ACHN (cell line): ENCODE data around the gene SLC24A4.

Experiments
- DNase-seq: peaks from one replicate; pipeline ENCODE4 v3.0.0-alpha.2; 2015
- in situ Hi-C: cut with HindIII; loops from 2 replicates; pipeline ENCODE4 v1.10.0; 2017; ENCODE audit warnings: low sequenced_read_pairs, low pct_ligation_motif_present, low pct_unique_long_range_greater_than_20kb

The SLC24A4 gene

DNA sequence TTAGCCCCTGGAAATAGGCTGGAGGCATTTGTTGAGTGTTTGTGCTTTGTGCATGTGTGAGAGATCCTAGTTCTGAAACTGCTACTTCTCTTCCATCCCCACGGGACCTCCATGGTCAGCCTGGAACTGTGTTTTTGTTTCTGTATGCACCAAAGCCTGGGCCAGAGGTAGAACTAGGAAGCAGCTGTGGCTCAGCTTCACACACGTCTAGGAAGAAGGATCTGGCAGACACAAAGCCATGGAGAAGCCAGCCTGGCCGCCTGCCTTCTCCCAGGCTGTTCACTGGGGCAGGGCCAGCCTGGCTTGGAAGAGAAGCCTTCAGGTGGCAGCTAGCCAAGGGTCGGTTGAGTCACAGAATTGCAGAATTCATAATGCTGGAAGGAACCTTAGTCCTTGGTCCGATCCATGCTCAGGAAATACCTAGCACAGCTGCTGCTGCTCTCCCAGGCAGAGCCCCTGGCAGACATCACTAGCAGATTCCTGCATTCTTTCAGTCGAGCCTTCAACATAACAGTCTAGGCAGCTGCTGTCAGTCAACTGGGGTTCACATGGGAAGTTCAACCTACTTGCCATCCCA lies 217.6 kb downstream of the SLC24A4 start:
- peak; percentile 93 for DNase-seq

DNA sequence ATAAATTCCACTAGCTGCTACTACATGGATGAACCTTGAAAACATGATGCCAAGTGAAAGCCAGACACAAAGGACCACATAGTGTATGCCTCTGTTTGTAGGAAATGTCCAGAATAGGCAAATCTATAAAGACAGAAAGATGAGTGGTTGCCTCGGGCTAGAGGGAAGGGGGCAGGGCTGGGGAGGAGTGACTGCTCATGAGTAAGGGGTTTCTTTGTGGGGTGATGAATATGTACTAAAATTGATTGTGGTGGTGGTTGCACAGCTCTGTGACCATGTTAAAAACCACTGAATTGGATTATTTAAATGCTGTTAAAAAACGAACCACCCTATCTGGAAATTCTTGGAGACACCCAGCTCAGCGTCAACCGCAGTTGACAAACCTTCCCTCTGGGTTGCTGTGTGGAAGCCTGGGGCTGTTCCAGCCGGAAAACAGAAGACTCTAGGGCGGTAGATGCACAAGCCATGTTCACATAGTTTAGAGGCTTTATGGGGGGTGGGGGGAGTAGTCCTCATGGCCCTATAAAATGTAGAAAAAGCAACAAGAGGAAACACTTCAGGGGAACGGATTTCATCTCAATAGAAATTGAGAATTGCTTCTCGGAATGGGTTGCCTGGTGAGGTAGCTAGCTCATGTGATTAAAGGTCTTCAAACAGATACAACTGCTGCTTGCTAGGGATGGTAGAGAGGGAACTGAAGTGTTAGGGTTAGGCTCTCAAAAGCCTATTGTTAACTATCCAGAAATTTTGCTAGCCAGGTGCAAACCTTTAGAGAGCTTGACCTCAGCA lies 220.0 kb downstream of the SLC24A4 start:
- in situ Hi-C loops = no loop called here
- no peak for DNase-seq

More for the DNA sequence above, 217.6 kb downstream of the SLC24A4 start:
- in situ Hi-C loops = no loop called here

DNA sequence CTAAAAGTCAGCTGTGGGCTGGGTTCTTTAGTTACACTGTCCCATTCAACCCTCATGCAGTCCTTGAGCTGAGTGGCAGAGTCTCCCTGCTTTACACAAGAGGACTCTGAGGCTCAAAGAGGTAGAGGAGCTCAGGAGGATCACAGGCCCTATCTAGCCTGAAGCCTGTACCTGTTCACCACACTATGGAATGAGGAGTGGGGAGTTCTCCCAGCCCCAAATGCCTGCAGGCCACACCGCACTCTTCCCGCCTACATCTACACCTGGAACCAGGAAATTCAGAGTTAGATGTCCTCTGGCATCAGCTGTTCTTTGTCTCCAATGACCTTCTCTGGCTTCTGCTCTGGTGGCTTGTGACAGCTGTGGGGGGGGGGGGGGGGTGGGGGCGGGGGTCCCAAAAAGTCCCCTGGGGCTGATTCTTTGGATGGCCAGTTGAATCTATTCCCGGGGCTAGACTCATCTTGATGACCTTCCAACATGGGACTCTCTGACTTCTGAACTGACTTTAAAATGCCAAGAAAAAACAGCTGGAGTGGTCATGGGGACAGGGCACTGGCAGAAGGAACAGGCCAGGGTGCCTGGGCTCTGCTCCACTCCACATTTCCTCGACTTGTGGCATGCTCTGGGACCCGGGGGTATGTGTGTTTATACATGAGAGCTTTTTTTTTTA lies 221.2 kb downstream of the SLC24A4 start:
- no peak for DNase-seq
- in situ Hi-C loops = no loop called here

DNA sequence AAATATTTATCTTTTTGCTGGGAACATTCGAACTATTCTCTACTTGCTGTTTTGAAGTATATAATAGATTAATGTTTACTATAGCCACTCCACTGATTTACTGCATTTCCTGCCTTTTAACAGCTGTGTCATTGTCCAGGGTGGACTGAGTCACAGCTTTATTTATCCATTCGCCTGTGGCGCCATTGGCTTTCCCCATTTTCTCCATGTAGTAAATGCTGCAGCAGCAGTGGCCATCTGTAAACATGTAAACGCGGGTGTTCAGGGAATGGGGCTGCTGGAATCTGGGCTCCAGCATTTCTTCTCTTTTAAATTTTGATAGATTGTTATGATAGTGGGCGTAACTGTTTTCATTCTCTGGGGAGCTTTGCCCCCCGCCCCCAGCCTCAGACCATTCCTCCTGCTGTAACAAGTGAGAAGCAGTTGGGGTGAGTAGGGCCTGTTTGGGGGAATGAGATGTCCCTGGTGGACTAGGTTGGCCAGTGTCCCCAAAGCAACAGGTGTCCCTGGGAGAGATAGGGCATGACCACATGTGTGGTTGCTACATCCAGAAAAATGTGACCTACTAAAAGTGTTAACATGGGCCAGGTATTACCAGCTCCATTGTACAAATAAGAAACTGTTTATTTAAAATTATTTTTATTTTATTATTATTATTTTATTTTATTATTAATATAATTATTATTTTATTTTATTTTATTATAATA lies 223.5 kb downstream of the SLC24A4 start:
- DNase-seq = peak; percentile 78
- in situ Hi-C loops = no loop called here

DNA sequence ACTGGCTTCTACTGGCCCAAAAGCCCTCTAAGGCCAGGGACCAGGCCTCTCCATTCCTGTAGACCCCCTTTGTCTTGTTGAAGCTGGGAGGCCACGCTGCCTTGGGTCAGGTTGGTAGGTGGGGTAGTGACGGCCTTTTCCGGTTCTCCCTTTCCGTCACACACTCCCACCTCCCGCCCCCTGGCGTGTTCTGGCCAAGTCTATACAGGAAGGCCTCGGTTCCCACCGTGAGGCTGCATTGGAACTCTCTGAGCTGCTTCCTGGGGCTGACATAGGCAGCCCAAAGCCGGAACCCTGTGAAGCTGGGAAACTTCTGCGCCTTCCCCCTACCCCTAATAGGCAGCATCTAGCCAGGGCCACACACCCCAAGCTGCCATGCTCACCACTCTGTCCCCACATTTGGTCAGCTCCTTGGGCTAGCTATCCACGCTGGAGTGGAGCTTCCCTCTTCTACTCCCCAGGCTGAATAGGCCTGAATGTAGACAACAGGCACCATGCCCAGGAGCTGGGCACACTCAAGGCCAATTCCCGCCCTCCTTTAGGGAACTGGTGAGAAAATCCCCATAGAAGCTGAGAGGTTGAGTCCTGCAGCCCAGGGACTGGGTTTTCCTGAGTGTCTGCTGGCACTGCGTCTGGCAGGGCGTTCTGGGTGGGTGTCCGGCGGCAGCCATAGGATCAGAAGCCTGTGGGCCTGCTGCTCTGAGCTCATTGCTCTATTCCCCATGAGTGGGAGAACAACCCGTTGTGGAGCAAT lies 226.3 kb downstream of the SLC24A4 start:
- DNase-seq = no peak
- in situ Hi-C loops = no loop called here

DNA sequence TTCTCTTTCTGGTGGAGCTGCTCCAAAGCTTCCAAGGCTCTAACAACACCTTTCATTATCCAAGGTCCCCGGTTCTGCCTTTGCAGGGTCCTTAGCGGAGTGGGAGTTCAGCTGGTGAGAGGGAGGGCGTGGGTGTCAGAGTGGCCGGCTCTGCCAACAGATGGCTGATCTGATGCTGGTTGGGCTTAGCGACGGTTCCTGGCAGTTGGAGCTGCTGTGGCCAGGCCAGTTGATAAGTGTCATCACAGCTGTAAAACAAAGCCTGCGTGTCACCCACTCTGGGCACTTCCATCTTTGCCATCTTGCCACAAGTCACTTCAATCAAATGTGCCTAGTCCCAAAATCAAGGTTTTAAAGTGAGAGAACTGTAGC lies 226.9 kb downstream of the SLC24A4 start:
- DNase-seq = no peak
- in situ Hi-C loops = no loop called here
